ENCODE data around the gene GJD4.

GRCh38 chr10:35650894-35651293, 45.8 kb downstream of the GJD4 start:
- TF ChIP-seq FOS (IDR thresholded peaks at IDR 0.05; ENCODE audit: low read depth, low read length): no peak
- TF ChIP-seq CTCF (conservative IDR thresholded peaks at IDR 0.05; ENCODE audit: low read depth, low read length): no peak
- TF ChIP-seq RFX5 (IDR thresholded peaks at IDR 0.05; ENCODE audit: low read depth, low read length): no peak
- TF ChIP-seq USF2 (IDR thresholded peaks at IDR 0.05; ENCODE audit: low read depth, low read length): no peak
- TF ChIP-seq MAZ (IDR thresholded peaks at IDR 0.05; ENCODE audit: borderline replicate concordance, low read depth, low read length): no peak
- no peak for TF ChIP-seq POLR2A (IDR thresholded peaks at IDR 0.05; ENCODE audit: low read depth, low read length)
- TF ChIP-seq NFE2L2 (IDR thresholded peaks at IDR 0.05; ENCODE audit: low read depth, low read length): no peak
- TF ChIP-seq RAD21 (IDR thresholded peaks at IDR 0.05; ENCODE audit: low read length): no peak
- TF ChIP-seq RCOR1 (IDR thresholded peaks at IDR 0.05; ENCODE audit: insufficient replicate concordance, low read length): no peak
- TF ChIP-seq CEBPB (IDR thresholded peaks at IDR 0.05; ENCODE audit: low read depth, low read length): no peak
- TF ChIP-seq BHLHE40 (IDR thresholded peaks at IDR 0.05; ENCODE audit: low read depth, low read length): no peak
- TF ChIP-seq SMC3 (IDR thresholded peaks at IDR 0.05; ENCODE audit: low read depth, low read length): no peak
- no peak for TF ChIP-seq ELK1 (IDR thresholded peaks at IDR 0.05; ENCODE audit: borderline replicate concordance, low read depth, low read length)
- no peak for TF ChIP-seq MAFK (IDR thresholded peaks at IDR 0.05; ENCODE audit: low read depth, low read length)
